Left renal cortex interstitium (tissue), 4 donors: ENCODE results near the gene STXBP5L. TPM values are rescaled to one million over a fixed set of nuclear protein-coding genes. Genes with fewer than 3 reads are reported as not detected.
"Not testable (repeated sequence)": the region's sequence is repeated elsewhere in the genome, so short reads cannot be mapped to it uniquely, and the experiment has no call there.

Experiments
- DNase-seq, 4 donors: peaks; one replicate each; pipeline ENCODE4 v3.0.0-alpha.2; 2013; ENCODE audit warnings: low read depth in 4 of 4, low spot score in 2 of 4, missing footprints in 1 of 4
- polyA plus RNA-seq, 4 donors: library from polyadenylated mRNA; unstranded; fragments of 120-200 nt; gene quantifications; one replicate each; pipeline ENCODE4 v1.2.1, GENCODE V29; 2013; ENCODE audit not compliant: insufficient read length in 4 of 4

The STXBP5L gene
- polyA plus RNA-seq, 4 donors = 0.17 to 0.22 (median 0.21) TPM

DNA sequence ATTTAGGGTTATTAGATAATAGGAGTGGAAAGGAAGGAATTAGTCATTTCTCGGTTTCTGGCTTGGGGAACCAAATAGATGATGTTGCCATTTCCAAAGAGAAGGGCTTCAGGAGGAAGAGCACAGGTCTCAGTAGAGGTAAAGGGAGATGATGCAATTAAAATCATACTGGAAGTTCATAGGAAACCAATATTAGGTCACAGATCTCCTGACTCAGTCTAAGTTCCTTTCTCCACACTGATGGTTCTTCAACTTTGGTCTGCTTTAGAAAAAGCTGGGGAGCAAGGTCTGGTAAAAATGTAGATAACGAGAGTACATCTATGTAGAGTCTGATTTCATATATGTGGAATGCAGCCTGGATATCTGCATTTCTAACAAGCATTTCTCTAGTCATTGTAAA, 506.9 kb downstream of the STXBP5L start:
- no peak for DNase-seq

DNA sequence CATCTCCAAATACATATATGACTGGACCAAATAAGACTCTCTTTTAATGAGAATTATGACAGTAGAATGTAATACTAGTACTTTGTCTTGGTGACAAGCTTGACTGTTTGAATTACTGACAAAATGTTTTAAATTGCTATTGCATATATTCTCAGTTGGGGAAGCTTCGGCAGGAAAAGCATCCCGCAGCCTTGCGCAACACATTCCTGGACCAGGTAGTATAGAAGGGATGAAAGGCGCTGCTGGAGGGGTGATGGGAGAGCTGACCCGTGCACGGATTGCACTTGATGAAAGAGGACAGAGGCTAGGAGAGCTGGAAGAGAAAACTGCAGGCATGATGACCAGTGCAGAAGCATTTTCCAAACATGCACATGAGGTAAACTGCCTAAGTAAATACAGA, 510.2 kb downstream of the STXBP5L start:
- DNase-seq = no peak

DNA sequence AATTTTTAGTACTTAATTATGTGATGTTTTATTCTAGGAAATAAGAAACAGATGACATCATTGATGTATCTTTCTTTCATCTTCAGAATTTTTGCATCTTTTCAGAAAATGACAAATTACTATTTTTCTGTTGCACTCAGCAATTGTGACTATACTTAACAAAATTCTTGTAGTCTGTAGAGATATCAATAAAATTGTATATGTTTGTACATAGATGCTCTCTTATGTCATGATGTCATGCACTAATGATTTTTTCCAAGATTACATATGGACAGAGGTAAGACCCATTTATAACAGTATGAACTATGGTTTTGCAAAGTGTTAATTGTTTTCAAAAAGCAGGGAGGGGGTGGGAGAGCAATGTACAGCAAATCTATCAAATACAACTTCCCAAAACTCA, 516.5 kb downstream of the STXBP5L start:
- DNase-seq = no peak

- no peak for DNase-seq
These were observed 522.7 kb downstream of the STXBP5L start for GRCh38 chr3:121430664-121431215.

DNA sequence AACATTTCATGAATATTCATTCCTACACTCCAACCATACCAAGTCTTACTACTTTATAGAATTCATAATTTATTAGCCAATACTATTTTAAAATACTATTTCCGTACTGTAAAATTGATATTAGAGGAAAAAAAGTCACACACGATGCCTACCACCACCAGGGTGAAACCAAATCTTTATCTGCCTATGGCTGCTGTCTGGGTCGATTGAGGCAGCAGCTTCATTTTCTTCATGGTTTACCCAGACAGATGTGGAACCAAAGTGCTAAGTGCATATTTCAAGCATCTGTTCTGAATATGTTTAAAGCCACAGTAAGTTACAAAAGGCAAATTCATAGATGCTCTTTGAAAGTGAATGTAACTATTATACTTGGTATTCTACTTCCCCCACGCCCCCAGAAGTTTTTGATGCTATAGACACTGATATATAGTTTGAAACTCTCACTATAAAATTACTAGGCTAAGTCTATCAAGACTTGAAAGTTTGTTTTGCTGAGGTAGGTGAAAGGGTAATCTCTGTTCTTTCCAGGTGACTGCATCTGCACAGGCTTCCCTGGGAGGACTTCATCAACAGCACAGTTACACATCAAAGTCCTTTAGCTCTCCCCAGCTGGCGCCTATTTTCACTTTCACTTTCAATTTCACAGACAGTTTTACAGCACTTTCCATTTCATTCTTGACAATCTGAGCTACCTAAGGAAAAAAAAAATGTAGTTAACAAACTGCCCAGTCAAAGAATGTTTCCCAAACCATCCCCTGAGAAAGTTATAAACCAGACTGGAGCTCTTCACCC, 523.9 kb downstream of the STXBP5L start:
- peak; percentile 30 to 73 (median 57) for DNase-seq

GRCh38 chr3:121436074-121436473, 528.1 kb downstream of the STXBP5L start:
- no peak for DNase-seq

DNA sequence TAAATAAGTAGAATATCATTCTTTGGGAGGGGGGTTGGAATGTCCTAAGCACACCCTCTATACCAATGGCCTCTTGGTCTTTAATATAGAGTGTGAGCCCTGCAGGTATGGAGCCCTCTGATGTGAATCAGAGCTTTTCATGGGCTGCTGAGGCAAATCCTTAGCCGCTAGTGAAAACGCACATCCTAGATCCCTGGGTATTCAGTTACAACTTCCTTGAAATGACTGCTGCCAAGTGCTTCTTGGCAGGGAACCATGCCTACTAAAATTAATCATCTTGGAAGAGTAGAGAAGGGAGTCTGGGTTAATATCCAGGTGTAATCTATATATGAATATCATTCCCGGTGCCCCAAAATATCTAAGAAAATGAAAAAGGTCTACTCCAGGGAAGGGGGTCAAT, 528.6 kb downstream of the STXBP5L start:
- DNase-seq = no peak

DNA sequence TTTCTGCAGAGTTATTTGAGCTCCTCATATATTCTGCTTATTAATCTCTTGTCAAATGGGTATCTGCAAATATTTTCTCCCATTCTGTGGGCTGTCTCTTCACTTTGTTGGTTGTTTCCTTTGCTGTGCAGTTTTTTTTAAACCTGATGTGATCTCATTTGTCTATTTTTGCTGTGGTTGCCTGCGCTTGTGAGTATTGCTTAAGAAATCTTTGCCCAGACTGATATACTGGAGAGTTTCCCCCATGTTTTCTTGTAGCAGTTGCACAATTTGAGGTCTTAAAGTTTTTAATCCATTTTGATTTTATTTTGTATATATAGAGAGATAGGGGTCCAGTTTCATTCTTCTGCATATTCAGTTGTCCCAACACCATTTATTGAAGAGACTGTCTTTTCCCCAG, 535.5 kb downstream of the STXBP5L start:
- DNase-seq = no peak

- not testable (repeated sequence) for DNase-seq
These were observed 543.7 kb downstream of the STXBP5L start for GRCh38 chr3:121451752-121452151.

- no peak for DNase-seq
These were observed 554.6 kb downstream of the STXBP5L start for GRCh38 chr3:121462565-121462964.

DNA sequence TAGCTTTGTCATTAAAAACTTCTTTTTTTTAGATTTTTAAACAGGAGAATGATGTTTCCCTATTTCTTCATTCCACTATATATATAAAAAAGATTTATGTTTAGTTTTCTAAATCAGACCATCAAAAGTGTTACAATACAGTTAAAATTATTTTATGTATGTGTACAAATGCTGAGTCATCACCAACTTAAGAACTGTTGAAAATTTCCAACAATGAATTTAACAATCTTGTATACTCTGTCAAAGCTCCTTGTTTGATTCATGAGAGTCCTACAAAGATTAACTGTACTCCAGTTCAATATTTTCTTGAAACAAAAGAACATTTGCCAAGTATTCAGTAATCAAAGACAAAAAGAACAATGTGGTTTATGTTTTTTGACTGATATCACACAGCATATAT, 555.7 kb downstream of the STXBP5L start:
- no peak for DNase-seq

GRCh38 chr3:121467085-121467484, 559.1 kb downstream of the STXBP5L start:
- no peak for DNase-seq

GRCh38 chr3:121473001-121473400, 565.0 kb downstream of the STXBP5L start:
- DNase-seq = no peak

Other genes with a start within 250 kb of the STXBP5L start
- 10 to 100 TPM; 48.3 to 91.7 (median 77.7) TPM for gene HGD, start 226.0 kb upstream of the STXBP5L start, polyA plus RNA-seq
- 10 to 100 TPM; 21.9 to 31.5 (median 29.8) TPM for gene RABL3, start 165.7 kb upstream of the STXBP5L start, polyA plus RNA-seq
- 10 to 100 TPM; 13.8 to 18.4 (median 15.1) TPM for gene GTF2E1, start 165.5 kb upstream of the STXBP5L start, polyA plus RNA-seq